OCI-LY3 (cell line): ENCODE measurements around the gene TPMT.

Source experiments
- CTCF ChIP-seq: fragments of 200-600, 300-600 bp; sonication (generic); IDR thresholded peaks from 2 replicates; pipeline ENCODE4 v1.5.1; 2014; ENCODE audit warnings: antibody characterized with exemption, low read length, low read depth
- EZH2phosphoT487 ChIP-seq: fragments of 200-600 bp; shearing (Covaris generic); IDR thresholded peaks from 2 replicates; pipeline ENCODE4 v1.6.1; 2018; ENCODE audit warnings: antibody characterized with exemption, mixed run types, low read depth

GRCh38 chr6:18189196-18189595 is 34.3 kb upstream of the TPMT start:
- TF ChIP-seq CTCF (no peak), EZH2phosphoT487 (no peak)
